Ishikawa (cell line): ENCODE data around the gene TNFSF15.

Experiments used
- CEBPB ChIP-seq: IDR thresholded peaks from 2 replicates; pipeline ENCODE4 v1.6.1; 2012
- CREB1 ChIP-seq: IDR thresholded peaks from 2 replicates; pipeline ENCODE4 v1.6.1; 2012; ENCODE audit warnings: low read depth
- EGR1 ChIP-seq: IDR thresholded peaks from 2 replicates; pipeline ENCODE4 v1.6.1; 2012
- EP300 ChIP-seq: IDR thresholded peaks from 2 replicates; pipeline ENCODE4 v1.6.1; 2012; ENCODE audit warnings: borderline replicate concordance
- FOXM1 ChIP-seq: IDR thresholded peaks from 2 replicates; pipeline ENCODE4 v1.6.1; 2012; ENCODE audit warnings: low read depth, borderline replicate concordance
- MAX ChIP-seq: IDR thresholded peaks from 2 replicates; pipeline ENCODE4 v1.6.1; 2012
- NFIC ChIP-seq: IDR thresholded peaks from 2 replicates; pipeline ENCODE4 v1.6.1; 2012
- RAD21 ChIP-seq: IDR thresholded peaks from 2 replicates; pipeline ENCODE4 v1.6.1; 2012; ENCODE audit warnings: low read depth
- REST ChIP-seq: IDR thresholded peaks from 2 replicates; pipeline ENCODE4 v1.6.1; 2012; ENCODE audit warnings: low read depth, mild to moderate bottlenecking
- TAF1 ChIP-seq: IDR thresholded peaks from 2 replicates; pipeline ENCODE4 v1.6.1; 2012; ENCODE audit warnings: low read depth, mild to moderate bottlenecking
- TCF12 ChIP-seq: IDR thresholded peaks from 2 replicates; pipeline ENCODE4 v1.6.1; 2012; ENCODE audit warnings: low read depth
- TEAD4 ChIP-seq: IDR thresholded peaks from 2 replicates; pipeline ENCODE4 v1.6.1; 2012
- USF1 ChIP-seq: IDR thresholded peaks from 2 replicates; pipeline ENCODE4 v1.6.1; 2012
- YY1 ChIP-seq: IDR thresholded peaks from 2 replicates; pipeline ENCODE4 v1.6.1; 2012; ENCODE audit warnings: low read depth
- ZBTB7A ChIP-seq: IDR thresholded peaks from 2 replicates; pipeline ENCODE4 v1.6.1; 2012; ENCODE audit warnings: low read depth

TNFSF15 gene

DNA sequence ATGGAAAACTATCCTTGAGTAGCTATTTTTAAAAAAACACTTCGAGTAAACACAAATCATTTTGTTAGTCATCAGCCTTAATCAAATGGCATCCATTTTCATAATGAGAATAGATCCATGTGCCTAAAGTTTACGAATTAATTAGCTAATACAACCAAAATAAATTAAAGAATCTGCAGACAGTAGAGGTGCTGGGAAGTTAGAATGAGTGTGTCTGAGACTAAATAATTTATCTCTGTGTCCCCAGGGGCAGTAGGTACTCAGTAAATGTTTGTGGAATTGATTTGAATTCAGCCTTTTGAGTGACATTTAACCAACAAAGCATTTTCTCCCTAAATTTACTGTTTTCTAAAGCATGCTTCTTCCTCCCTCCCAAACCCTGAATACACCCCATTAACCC, 18.6 kb downstream of the TNFSF15 start:
- no peak for TF ChIP-seq TAF1
- TF ChIP-seq TEAD4, result no peak
- no peak for TF ChIP-seq ZBTB7A
- no peak for TF ChIP-seq CREB1
- TF ChIP-seq NFIC, result no peak
- no peak for TF ChIP-seq TCF12
- TF ChIP-seq FOXM1, result no peak
- TF ChIP-seq MAX, result no peak
- TF ChIP-seq CEBPB, result no peak
- TF ChIP-seq USF1, result no peak

GRCh38 chr9:114785866-114786650, 19.8 kb downstream of the TNFSF15 start:
- TF ChIP-seq TEAD4, result no peak

DNA sequence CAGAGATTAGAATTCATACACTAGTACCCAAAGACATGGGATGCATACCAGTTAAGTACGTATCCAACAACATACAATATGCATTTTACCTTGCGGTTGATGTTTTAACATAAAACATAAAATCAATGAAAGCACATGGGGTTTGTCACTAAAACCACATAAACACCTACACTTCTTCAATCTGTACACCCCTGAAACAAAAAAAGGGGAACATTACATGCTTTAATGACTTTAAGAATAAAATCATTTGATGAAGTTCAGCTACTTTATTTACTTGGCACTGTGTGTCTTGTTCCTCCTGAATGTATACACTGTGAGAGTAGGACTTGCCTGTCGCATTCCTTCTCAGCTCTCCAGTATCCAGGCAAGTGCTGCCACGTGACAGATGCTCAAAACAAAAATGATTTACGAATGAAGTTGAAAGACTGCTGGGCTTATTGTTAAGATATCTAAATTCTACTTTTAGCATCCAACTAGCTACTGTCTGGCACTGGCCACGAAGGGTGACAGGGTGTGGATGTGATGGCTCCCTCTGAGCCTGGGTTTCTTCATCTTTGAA, 21.0 kb downstream of the TNFSF15 start:
- TF ChIP-seq NFIC (no peak), TAF1 (no peak), USF1 (no peak), TEAD4 (no peak), MAX (no peak), EGR1 (no peak), CEBPB (no peak), RAD21 (no peak), ZBTB7A (no peak), TCF12 (no peak), YY1 (no peak), FOXM1 (no peak), EP300 (no peak), REST (no peak), CREB1 (no peak)

DNA sequence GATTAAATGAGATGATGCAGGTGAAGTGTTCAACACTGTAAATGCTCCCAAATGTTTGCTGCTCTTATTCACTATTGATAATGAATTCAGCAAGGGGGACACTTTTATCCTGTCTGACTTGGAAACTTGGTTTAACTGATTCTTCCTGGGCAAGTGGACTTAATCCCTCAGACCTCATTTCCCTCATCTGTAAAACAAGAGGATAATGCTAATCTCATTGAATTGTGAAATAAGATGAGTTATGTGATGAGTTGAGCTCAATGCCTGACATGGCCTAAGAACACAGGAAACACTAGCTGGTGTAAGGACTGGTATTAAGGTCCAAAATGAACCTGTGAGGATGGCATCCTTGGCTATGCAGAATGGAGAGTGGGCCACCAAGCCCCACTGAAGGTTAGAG, 23.3 kb downstream of the TNFSF15 start:
- no peak for TF ChIP-seq TCF12
- no peak for TF ChIP-seq CREB1
- no peak for TF ChIP-seq EGR1
- no peak for TF ChIP-seq NFIC
- TF ChIP-seq FOXM1, result no peak
- no peak for TF ChIP-seq ZBTB7A
- TF ChIP-seq CEBPB, result no peak
- no peak for TF ChIP-seq EP300
- TF ChIP-seq USF1, result no peak
- TF ChIP-seq TAF1, result no peak
- TF ChIP-seq RAD21, result no peak
- TF ChIP-seq MAX, result no peak
- no peak for TF ChIP-seq TEAD4
- TF ChIP-seq REST, result no peak
- no peak for TF ChIP-seq YY1

DNA sequence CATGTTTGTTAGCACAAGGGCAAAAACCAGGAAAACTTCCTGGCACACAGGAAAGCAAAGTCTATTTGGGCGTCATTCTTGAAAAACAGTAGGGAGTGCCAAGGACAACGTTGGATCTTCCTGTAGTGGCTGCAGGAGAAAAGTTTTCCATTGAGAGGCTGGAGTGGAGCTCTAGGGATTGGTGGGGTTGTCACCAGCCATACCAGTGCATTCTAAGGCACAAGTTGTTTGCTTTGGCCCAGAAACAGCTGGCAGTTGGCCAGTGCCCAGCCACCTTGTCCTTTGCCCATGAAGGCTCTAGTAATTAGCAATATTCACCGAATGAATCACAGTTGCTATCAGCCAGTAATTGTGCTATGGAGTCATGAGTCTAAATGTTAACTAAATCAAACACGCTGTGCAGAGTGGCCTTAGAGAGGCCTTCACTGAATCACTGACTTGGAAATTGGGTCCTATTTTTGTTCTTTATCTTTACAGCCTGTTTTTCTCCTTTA, 26.4 kb downstream of the TNFSF15 start:
- TF ChIP-seq NFIC (peak; percentile 99), MAX (peak; percentile 31; the same call in 1 of the 2 replicates), EP300 (peak; percentile 55; the same call in 1 of the 2 replicates), ZBTB7A (no peak), REST (no peak), RAD21 (no peak), TCF12 (peak; percentile 76; the same call in 1 of the 2 replicates), TEAD4 (peak; percentile 70)
